ENCODE data around the gene CTCF.

The CTCF gene

GRCh38 chr16:67663151-67663876 is 101.0 kb downstream of the CTCF start:
- H3K27ac ChIP-seq: no peak overlapping the region
- peak; percentile 37; the same call in 1 of the 2 replicates for TF ChIP-seq CTCF (conservative IDR thresholded peaks at IDR 0.05)
- TF ChIP-seq ZFX (IDR thresholded peaks at IDR 0.05): no peak

- no peak overlapping the region for H3K27ac ChIP-seq
- peak; percentile 22; the same call in 1 of the 2 replicates for TF ChIP-seq CTCF (conservative IDR thresholded peaks at IDR 0.05)
- no peak for TF ChIP-seq ZFX (IDR thresholded peaks at IDR 0.05)
Observed at GRCh38 chr16:67663877-67664222, 101.5 kb downstream of the CTCF start.

GRCh38 chr16:67664258-67664657 is 101.9 kb downstream of the CTCF start:
- TF ChIP-seq ZFX (IDR thresholded peaks at IDR 0.05) (no peak), CTCF (conservative IDR thresholded peaks at IDR 0.05) (no peak)
- no peak overlapping the region for H3K27ac ChIP-seq

GRCh38 chr16:67664871-67665270 is 102.5 kb downstream of the CTCF start:
- H3K27ac ChIP-seq: no peak overlapping the region
- TF ChIP-seq ZFX (IDR thresholded peaks at IDR 0.05): no peak
- no peak for TF ChIP-seq CTCF (conservative IDR thresholded peaks at IDR 0.05)

GRCh38 chr16:67665598-67665997 is 103.3 kb downstream of the CTCF start:
- H3K27ac ChIP-seq: peak overlapping the region; percentile 75
- TF ChIP-seq ZFX (IDR thresholded peaks at IDR 0.05): no peak
- TF ChIP-seq CTCF (conservative IDR thresholded peaks at IDR 0.05): no peak

- H3K27ac ChIP-seq: peak overlapping the region; percentile 75
- TF ChIP-seq CTCF (conservative IDR thresholded peaks at IDR 0.05): no peak
- TF ChIP-seq ZFX (IDR thresholded peaks at IDR 0.05): 0 out of 2 replicates have a peak, but pooled peaks have one; percentile 38
Observed at GRCh38 chr16:67666032-67666551, 103.8 kb downstream of the CTCF start.

- H3K27ac ChIP-seq: peak within 1 kb of the TSS; percentile 75
- TF ChIP-seq ZFX (IDR thresholded peaks at IDR 0.05) (0 out of 2 replicates have a peak, but pooled peaks have one; percentile 17), CTCF (conservative IDR thresholded peaks at IDR 0.05) (no peak)
Observed at GRCh38 chr16:67666559-67667452, 104.5 kb downstream of the CTCF start, which contains the start of the genes C16orf86 and ENKD1. TSS of gene C16orf86 (plus strand) at chr16:67666814. CDS start at chr16:67666971, 157 bp downstream. TSS of gene ENKD1 (minus strand) at chr16:67666750. CDS start at chr16:67666442, 308 bp downstream.

All from C4-2B (cell line).